Hepatic stellate cell (primary cell): ENCODE data around the gene RSPO4.
A peak's percentile ranks its signal among the peaks of the same experiment; 100 is the strongest.

Source experiments
- DNase-seq: peaks from one replicate; pipeline ENCODE4 v3.0.0; 2011; ENCODE audit warnings: low spot score

Gene RSPO4

DNA sequence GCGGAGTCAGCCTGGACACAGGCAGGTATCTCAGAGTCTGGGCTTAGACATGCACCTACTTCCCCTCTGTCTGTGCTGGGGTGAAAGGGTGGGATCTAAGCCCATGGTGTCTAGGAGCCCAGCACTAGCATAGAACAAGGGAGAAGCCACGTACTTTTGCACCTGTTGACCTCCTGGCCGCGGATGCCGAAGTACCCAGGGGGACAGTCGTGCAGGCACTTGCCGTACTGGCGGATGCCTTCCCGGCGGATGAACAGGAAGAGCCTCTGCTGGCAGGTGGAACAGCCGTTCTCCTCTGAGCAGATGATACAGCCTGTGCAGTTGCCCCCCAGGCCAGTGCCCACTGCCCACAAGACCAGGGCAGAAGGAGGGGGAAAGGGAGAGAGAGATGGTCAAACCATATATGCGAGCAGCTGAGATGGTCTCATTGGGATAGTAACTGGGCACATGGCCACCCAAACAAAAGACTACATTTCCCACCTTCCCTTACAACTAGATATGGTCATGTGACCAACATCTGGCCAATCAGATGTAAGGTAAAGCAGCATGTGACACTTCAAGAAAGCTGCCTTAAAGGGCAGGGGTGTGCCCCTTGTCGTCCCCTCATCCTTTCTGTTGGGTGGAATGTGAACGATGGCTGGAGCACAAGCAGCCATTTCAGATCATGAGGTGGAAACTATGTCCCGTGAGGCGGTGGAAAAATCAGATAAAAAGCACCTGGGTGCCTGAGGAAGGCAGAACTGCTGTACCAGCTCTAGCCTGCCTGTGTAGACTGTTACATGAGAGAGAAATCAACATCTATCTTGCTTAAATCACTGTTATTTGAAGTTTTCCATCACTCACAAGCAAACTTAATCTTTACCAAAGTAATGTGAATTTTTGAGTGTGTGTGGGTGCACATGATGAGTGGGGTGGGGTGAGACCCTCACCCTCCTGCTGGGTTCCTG lies 34.0 kb downstream of the RSPO4 start:
- DNase-seq: no peak

DNA sequence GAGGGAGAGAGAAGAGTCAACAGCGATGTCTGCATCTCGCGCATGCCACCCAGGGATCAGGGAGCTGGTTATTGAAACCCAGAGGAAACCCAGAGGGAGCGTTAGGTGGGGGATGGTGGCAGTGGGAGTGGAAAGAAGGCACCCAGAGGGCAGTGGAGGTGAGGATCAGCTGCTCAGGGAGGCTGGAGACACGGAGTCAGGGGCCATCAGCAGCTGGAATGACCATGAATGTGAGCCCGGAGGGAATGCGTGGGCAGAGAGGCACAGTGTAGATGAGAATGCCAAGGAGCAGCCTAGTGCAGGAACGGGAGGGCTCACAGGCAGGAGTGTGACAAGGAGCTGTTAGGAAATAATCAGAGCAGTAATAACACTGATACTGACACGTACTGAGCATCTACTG lies 36.2 kb downstream of the RSPO4 start:
- no peak for DNase-seq

DNA sequence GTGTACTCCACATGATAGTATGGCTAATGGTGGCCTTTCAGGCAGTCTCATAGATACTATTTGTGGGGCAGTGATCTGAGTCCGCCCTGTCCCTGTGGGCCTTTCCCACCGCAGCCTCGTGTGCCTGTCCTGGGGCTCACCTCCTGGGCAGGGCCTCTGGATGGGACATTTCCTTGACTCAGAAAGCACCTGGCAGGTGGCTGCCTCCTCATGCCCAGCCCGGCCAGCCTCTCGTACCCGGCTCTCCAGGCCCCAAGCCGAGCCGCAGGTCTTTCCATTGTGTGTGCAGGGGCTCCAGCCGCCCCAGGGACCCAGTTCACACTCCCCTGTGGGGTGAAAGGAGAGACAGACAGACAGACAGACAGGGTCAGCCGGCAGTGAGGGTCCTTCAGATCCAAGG lies 38.3 kb downstream of the RSPO4 start:
- DNase-seq: no peak

DNA sequence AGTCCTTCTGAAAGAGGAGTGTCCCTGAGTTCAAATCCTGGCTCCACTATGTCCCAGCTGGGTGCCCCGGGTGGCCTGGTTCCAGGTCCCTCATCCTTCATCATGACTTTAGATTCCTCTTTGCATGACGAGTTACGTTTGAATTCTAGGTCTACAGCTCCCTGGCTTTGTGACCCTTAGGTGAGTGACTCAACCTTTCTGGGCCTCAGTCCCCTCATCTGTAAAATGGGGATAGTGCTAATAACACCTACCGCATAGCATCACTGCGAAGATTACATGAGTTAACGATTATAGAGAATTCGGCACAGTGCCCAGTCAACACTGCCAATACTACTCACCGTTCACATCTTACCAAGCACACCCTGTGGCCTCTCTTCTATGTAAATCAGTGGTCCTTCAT lies 39.4 kb downstream of the RSPO4 start:
- DNase-seq: no peak

DNA sequence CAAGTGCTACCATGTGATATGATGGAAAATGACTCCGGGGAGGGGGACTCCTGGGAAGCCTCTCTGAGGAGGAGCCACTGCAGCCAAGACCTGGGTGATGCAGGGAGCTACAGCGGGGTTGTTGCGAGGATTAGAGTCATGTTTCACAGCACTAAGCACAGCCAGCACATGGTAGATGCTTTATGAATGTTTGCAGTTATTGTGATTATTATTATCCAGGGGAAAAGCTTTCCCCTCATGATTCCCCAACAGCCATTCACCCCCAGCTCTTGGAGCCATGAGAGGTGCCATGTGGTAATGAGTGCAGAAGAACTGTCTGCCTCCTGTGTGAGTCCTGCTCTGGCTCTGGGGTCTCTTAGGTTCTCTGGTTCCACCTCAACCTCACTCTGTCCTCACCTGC lies 39.9 kb downstream of the RSPO4 start:
- no peak for DNase-seq

DNA sequence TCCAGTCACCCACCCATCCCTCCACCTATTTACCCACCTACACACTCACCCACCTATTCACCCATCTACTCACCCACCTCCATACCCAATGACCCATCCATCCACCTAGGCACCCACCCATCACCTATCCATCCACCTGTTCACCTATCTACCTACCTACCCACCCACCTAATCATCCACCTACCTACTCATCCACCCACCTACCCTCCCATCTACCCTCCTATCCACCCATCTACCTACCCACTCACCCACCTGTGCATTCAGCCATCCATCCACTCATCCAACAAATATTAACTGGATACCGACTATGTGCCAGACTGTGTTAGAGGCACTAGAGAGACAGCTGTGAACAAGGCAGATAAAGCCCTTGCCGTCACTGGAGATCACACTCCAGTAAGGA lies 40.3 kb downstream of the RSPO4 start:
- no peak for DNase-seq

DNA sequence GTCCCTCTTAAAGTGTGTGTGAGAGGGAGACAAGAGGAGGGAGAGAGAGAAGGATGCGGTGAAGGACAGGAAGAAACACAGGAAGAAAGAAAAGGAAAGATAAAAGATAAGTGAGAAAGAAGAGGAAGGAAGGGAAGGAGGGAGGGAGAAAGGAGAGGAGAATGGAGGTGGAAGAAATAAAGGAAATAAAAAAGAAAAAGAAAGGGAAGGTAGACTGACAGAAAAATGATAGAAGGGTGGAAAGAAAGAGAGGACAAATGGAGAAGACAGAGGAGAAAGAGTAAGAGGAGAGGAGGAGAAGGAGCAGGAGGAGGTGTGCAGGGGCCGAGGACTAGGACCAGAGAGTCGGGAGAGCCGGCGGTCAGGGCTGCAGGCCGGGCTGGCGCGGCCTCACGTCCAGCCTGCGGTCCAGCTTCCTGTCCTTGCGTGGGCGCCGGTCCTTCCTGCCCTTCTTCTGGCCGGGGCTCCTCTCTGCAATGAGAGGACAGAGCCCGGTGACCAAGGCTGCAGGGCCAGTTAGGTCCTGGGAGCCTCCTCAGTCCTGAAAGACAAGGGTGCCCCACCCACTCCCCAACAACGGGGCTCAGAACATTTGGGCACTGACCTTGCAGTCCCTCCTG lies 42.0 kb downstream of the RSPO4 start:
- DNase-seq: no peak

DNA sequence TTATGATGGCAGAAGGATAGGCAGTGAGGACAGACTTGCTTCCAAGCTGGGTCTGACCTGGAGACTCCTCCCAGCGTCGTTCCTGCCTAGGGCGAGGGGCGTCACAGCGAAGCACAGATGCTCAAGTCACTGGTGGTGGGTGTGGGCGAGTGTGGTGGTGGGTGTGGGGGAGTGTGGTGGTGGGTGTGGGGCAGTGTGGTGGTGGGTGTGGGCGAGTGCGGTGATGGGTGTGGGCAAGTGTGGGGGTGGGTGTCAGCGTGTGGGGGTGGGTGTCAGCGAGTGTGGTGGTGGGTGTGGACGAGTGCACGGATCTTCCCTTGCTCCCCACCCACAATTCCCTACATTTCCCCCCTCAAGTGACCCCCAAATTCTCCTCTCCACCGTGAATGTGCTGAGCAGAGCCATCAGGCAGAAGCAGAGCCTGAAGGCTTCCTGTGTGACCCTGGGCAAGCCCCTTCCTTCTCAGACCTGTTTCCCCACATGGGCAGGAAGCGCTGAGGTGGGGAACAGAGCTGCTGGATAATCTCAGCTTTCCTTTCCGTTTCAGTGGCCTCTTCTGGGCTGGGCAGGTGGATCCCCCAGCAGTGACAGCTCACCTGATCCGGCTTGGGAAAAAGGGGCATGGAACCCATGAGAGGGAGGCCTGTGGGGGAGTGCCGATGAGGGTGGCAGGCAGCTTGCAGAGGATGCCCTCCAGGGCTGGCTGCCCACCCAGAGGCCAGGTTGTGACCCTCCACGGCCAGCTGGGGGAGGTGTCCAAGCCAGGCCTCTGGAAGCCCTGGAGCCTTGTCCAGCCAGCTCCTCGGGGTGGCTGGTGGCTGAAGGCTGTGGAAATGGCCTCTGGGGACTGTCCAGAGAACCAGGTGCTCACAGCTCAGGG lies 42.9 kb downstream of the RSPO4 start:
- DNase-seq: no peak

DNA sequence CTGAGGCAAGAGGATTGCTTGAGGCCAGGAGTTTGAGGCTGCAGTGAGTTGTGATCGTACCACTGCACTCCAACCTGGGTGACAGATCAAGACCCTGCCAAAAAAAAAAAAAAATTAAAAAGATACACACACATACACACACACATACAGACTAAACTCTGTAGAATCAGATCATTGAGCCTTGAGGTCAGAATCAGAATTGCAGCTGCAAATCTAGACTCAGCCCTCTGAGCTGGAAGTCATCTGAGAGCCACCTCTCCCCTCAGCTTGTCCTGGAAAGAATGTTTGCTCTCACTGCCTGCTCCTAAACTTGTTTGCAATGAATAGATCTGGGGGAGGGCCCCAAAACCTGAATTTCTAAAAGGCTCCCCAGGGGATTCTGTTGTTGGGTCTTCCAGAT lies 44.6 kb downstream of the RSPO4 start:
- peak; percentile 48 for DNase-seq

DNA sequence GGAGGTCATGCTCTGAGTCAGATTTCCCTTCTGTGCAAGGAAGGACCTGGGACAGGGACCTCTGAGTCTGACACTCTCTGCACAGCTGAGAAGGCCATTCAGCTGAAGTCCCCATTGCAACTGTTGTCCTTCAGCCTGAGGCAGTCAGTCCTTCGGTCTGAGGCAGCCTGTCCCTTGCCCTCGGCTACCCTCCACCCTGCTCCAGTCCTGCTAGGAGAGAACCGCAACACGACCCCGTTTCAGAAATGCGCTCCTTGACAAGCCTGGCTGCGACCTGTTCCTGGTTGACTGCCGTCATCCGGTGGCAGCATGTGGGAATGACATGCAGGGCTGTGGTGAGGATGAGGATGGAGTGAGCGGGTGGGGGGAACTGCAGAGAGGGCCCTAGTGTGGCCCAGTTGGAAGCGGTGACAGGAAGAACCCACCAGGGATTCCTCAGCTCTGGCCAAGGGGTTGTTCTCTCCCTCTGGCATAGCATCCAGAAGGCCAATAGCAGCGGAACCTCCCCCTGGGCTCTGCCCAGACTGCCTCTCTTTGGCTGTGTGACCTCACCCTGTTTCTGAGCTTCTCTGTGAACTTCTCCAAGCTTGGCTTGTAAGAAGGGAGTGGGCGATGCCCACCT lies 45.7 kb downstream of the RSPO4 start:
- DNase-seq: peak; percentile 83

DNA sequence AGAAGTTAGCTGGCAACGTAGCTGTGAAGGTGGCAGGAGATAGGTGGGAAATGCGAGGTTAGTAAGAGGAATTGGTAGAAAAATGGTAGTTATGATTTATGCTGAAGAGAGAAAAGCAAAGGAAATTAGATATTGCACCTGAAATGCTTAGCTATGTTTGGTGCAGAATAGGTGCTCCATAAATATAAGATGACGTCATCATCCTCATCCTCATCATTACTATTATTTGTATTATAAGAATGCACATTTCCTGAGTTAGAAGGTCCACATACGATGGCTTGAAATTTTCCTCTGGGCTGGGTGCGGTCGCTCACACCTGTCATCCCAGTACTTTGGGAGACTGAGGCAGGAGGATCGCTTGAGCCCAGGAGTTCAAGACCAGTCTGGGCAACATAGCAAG lies 46.5 kb downstream of the RSPO4 start:
- DNase-seq: no peak

DNA sequence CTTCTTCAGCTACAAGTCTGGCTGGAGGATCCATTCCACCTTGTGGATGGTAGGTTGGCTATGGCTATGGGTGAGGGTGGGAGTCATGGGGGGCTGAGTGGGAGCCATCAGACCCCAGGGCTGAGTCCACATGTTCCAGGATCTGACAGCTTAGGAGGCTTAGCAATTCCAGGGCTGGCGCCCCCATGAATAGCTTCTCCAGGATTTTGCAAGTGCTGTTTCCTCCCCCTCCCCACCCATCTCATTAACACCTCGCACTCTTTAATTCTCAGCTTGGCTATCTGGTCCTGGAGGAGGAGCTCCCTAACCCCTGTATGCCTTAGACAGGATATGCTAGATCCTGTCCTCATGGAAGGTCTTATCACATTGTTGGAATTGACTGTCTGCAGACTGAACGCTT lies 47.0 kb downstream of the RSPO4 start:
- no peak for DNase-seq

DNA sequence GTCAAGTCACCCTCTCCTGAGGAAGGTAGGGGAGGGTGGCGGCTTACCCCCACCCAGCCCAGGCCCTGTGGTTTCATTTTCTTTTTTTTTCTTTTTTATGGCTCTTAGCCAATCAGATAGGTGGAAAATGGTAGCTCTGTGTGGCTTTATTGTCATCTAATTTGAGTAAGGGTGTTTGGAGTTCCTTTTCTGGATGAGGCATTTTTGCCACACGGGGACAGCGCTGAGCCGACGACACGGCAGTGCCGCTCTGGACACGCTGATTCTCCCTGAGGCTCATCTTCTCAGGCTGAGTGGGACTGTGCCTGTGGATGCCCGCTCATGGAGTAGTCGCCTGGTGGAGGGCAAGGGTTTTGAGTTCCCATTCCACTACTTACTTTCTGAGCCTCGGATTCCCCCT lies 48.4 kb downstream of the RSPO4 start:
- no peak for DNase-seq

DNA sequence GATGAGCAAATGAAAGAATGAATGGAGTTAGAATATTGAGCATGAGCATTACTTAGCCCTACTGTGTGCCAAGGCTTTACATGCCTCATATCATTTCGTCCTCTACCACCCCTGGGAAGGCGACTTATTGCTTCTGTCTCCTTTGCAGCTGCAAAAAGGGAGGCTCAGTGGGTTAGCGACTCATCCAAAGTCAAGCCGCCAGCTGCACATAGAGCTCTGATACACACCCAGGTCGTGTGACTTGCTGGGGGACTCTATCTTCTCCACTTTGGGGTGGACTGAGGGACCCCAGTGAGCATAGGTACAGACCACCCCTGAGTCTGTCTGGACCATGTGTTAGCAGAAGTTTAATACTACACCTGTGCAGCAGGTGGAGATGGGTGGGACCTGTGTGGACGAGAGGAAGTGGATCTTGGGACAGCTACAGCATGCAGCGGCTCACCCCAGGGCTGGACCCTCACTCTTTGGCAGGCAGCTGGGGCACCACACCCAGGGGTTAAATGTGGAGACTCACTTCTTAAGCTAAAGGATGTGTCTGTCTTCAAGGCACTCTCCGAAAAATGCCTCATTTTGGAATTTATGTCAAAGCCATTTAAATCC lies 49.8 kb downstream of the RSPO4 start:
- DNase-seq: no peak

DNA sequence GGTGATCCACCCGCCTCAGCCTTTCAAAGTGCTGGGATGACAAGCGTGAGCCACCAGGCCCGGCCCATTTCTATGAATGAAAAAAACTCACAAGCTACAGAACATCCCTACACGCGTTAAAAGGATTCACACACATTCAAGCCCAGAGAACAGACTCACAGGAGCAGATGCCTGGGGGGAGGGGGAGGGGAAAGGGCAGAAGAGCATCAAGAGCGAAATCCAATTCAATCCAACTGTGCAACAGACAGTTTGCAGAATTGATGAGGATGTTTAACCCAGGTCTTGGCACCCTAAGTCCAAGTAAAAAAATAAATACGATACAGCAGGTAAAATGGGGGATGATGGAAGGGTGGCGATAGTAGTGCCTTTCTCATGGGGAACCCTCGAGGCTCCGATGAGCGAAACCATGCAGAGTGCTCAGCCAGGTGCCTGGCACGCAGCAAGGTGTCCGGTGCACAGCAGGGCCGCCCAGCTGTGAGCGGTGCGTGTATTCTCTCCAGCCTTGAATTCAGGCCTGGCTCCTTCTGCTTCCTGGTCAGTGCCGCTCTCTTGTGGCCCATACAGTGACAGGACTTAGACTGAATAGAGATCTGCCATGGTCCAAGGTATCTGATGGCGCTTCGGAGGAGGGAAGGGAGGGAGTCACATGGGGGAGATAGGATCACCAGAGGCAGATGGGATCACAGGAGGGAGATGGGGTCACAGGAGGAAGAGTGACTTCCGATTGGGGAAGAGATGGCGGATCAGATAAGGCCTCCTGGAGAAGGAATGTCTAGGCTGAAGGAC lies 50.5 kb downstream of the RSPO4 start:
- DNase-seq: no peak

DNA sequence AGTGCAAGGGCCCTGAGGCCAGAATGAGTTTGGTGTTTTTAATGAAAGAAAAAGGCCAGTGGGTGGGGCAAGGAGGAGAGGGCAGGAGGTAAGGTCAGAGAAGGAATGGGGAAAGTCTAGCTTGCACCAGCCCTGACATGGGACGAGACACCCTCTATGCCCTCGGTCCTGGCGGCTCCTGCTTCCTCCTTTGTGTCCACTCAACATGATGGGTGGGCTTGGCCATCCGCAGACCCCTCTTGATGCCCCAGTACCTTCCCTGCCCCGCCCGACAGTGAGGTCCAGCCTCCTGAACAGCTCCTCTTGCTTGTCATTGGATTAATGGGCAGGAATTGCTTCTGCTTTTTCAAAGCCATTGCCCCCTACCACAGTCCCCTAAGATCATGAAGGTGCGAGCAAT lies 52.4 kb downstream of the RSPO4 start:
- DNase-seq: no peak

DNA sequence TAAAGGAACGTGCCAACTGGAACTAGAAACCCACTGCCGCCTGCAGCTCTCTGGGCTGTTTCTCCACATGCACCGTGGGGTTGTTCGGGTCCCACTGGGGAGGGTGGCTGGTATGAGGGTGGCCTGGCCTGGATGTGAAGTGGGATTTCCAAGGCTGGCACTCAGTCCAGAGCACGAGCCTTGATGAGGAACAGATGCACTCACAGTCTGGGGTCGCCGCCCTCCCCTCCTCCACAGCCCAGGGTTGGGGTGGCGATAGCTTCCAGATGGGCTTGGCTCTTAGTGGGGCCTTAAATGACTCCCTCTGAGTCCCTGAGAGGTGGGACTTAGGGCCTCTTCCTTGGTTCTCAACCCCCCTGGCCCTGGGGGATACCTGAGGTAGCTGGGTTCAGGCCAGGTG lies 55.3 kb downstream of the RSPO4 start:
- DNase-seq: no peak

DNA sequence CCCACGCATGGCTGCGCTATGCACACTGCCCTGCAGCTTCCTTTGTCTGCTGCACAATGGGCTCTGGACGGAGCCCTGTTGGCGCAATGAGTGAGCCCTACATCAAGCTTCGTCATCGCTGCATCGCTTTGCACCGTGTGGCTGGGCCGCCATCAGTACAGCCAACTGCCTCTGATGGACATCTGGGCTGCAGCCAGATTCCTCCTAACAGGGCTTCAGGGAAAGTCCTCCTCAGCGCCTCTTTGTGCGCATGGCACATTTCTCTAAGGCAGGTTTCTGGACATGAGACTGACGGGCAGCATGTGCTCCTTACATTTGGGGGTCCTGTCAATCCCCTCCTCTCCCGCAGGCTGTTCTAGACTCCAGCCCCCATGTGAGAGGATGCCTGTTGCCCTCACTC lies 56.3 kb downstream of the RSPO4 start:
- DNase-seq: no peak

DNA sequence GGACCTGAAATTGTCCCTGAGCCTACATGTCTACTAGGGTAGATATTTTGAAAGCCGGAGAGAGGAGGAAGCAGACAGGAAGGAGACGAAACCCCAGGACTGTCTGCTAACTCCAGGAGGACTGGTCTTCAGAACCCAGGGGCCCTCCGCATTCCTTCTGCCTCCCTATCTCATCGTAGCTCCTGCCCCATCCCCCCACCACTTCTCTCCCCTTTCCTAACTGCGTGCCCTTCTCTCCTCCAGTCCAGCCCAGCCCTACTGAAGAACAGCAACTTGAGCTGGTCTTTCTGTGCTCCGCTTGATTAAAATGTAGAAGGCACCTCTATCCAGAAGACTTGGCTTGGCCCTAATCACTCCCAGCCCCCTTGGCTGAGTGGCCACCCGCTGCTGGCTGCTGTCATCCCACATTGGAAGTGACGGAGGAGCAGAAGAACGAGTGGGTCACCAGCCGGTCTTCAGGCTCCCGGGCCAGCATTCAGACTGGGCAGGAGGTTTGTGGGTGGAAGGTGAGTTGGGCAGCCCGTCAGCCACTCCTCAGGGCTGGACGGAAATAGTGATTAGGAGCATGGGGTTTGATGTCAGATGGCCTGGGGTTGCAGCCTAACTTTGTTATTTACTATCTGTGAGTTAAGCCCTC lies 57.2 kb downstream of the RSPO4 start:
- DNase-seq: no peak

DNA sequence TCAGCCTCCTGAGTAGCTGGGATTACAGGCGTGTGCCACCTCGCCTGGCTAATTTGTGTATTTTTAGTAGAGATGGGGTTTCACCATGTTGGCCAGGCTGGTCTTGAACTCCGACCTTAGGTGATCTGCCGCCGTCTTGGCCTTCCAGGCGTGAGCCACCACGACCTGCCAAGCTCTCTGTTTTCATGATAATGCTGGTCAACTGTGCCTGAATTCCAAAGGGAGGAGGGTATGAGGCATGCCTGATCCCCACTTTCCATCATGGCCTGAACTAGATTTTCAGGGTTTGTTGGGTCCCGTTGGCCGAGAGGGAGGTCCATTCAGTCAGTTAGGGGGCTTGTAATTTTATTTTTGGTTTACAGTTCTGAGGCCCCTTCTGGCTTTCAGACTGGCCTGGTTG lies 58.0 kb downstream of the RSPO4 start:
- DNase-seq: no peak

DNA sequence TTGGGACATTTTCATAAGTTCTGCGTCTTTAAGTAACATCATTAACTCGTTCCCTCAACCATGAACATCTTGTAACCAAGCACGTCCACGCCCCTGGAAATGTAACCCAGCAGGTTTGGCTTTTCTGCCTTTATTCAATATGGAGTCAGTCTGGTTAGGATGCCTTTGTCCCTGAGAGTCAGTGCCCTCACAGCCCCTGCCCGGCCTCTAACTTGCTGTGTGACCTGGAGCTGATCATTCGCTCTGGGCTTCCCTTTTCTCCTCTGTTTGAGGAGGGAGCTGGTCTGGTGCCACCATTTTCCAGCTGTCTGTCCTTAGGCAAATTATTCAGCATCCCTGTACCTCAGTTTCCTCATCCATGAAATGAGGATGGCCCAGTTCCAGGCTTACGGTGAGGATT lies 59.5 kb downstream of the RSPO4 start:
- no peak for DNase-seq
